Hematopoietic multipotent progenitor cell treated with erythropoietin and hydrocortisone succinate and interleukin-3 and kit ligand, for 6 days (in vitro differentiated cells): ENCODE data around the gene SNRNP27.
"Not testable (repeated sequence)": the region's sequence is repeated elsewhere in the genome, so short reads cannot be mapped to it uniquely, and the experiment has no call there.

Source experiments
- DNase-seq: peaks from one replicate; pipeline ENCODE4 v3.0.0-alpha.2; 2015

SNRNP27 gene

GRCh38 chr2:69947325-69947931 is 53.7 kb downstream of the SNRNP27 start:
- DNase-seq = no peak

GRCh38 chr2:69948032-69948962 is 54.5 kb downstream of the SNRNP27 start:
- no peak for DNase-seq

- no peak for DNase-seq
These were observed 55.3 kb downstream of the SNRNP27 start for GRCh38 chr2:69948963-69949645.

GRCh38 chr2:69950241-69950640 is 56.5 kb downstream of the SNRNP27 start:
- no peak for DNase-seq

GRCh38 chr2:69950671-69951070 is 56.9 kb downstream of the SNRNP27 start:
- DNase-seq = not testable (repeated sequence)

GRCh38 chr2:69952336-69953115 is 58.8 kb downstream of the SNRNP27 start:
- DNase-seq = no peak

GRCh38 chr2:69954084-69954483 is 60.3 kb downstream of the SNRNP27 start:
- no peak for DNase-seq
